ENCODE data around the gene SUGP1. TPM values are rescaled to one million over a fixed set of nuclear protein-coding genes. Genes with fewer than 3 reads are reported as not detected.

Gene SUGP1
- total RNA-seq, 4 donors from 2014 or later, result 20.0 to 45.1 (median 37.4) TPM

GRCh38 chr19:19335408-19336158 is 15.3 kb upstream of the SUGP1 start:
- peaks cover 43 to 44% of the 10 kb centered on the region in 2 donors for H3K36me3 ChIP-seq
- H3K9me3 ChIP-seq, result no peaks in the 10 kb centered on the region
- TF ChIP-seq CTCF (IDR thresholded peaks at IDR 0.05) (no peak), POLR2A (IDR thresholded peaks at IDR 0.05) (no peak)
- H3K4me3 ChIP-seq (replicated peaks in 1 of 3), result no peak overlapping the region
- H3K27me3 ChIP-seq, result no peaks in the 10 kb centered on the region
- intact Hi-C loops (cut with DNase I), result loop anchor here (10.0 kb wide), 1 partner anchor 181 kb away; no protein-coding TSS in a partner anchor
- no peak overlapping the region for H3K27ac ChIP-seq
- WGBS, 2 donors, result 91 to 92% methylated on average over 14 to 16 of the region's 16 CpGs
- H3K4me1 ChIP-seq, result no peaks in the 10 kb centered on the region
- DNase-seq, result no peak

GRCh38 chr19:19334989-19335344 is 14.7 kb upstream of the SUGP1 start:
- intact Hi-C loops (cut with DNase I), result loop anchor here (10.0 kb wide), 1 partner anchor 180 kb away; no protein-coding TSS in a partner anchor
- H3K27me3 ChIP-seq, result no peaks in the 10 kb centered on the region
- H3K36me3 ChIP-seq, result peaks cover 41 to 47% of the 10 kb centered on the region in 2 donors
- no peak overlapping the region for H3K4me3 ChIP-seq (replicated peaks in 1 of 3)
- no peak overlapping the region for H3K27ac ChIP-seq
- TF ChIP-seq CTCF (IDR thresholded peaks at IDR 0.05) (no peak), POLR2A (IDR thresholded peaks at IDR 0.05) (no peak)
- no peak for DNase-seq
- H3K9me3 ChIP-seq, result no peaks in the 10 kb centered on the region
- no peaks in the 10 kb centered on the region for H3K4me1 ChIP-seq
- WGBS, 2 donors, result 78 to 82% methylated on average over 3 of the region's 3 CpGs

- intact Hi-C loops (cut with DNase I), result loop anchor here (10.0 kb wide), 1 partner anchor 180 kb away; no protein-coding TSS in a partner anchor
- TF ChIP-seq CTCF (IDR thresholded peaks at IDR 0.05) (no peak), POLR2A (IDR thresholded peaks at IDR 0.05) (no peak)
- 90 to 91% methylated on average over 11 to 22 of the region's 22 CpGs for WGBS, 2 donors
- H3K4me3 ChIP-seq (replicated peaks in 1 of 3), result no peak overlapping the region
- DNase-seq, result no peak
- H3K9me3 ChIP-seq, result no peaks in the 10 kb centered on the region
- H3K36me3 ChIP-seq, result peaks cover 39 to 47% of the 10 kb centered on the region in 2 donors
- no peaks in the 10 kb centered on the region for H3K27me3 ChIP-seq
- H3K27ac ChIP-seq, result no peak overlapping the region
- H3K4me1 ChIP-seq, result no peaks in the 10 kb centered on the region
Measured at GRCh38 chr19:19334063-19334988, 14.0 kb upstream of the SUGP1 start.

- H3K4me3 ChIP-seq (replicated peaks in 1 of 3), result no peak overlapping the region
- no peak overlapping the region for H3K27ac ChIP-seq
- H3K4me1 ChIP-seq, result peaks cover 5 to 7% of the 10 kb centered on the region in 2 donors
- no peaks in the 10 kb centered on the region for H3K27me3 ChIP-seq
- no peak for DNase-seq
- H3K36me3 ChIP-seq, result peaks cover 5 to 35% of the 10 kb centered on the region in 2 donors
- 68 to 74% methylated on average over 6 of the region's 6 CpGs for WGBS, 2 donors
- TF ChIP-seq CTCF (IDR thresholded peaks at IDR 0.05) (no peak), POLR2A (IDR thresholded peaks at IDR 0.05) (no peak)
- no peaks in the 10 kb centered on the region for H3K9me3 ChIP-seq
- intact Hi-C loops (cut with DNase I), result no loop called here
Measured at GRCh38 chr19:19329126-19329525, 8.8 kb upstream of the SUGP1 start.
